ENCODE measurements around the gene PBX4. TPM values are rescaled to one million over a fixed set of nuclear protein-coding genes. Genes with fewer than 3 reads are reported as not detected.

Gene PBX4
- total and polyA plus RNA-seq, 2 donors (not counting 3 experiments of a cell fraction or from before 2014, with no cell fraction given) = not detected

- Histone ChIP-seq H3K36me3 (ENCODE audit: control insufficient read depth in 2 of 2, extremely low read depth in 1 of 2, insufficient read depth in 2 of 2, low read length in 2 of 2) (peaks cover 3 to 18% of the 10 kb centered on the region in 2 experiments), H3K79me2 (ENCODE audit: control insufficient read depth, insufficient read depth, low read length) (no peaks in the 10 kb centered on the region), H2AFZ (ENCODE audit: low read depth, low read length) (no peak overlapping the region), H3K4me1 (ENCODE audit: control insufficient read depth, extremely low read depth, insufficient read depth, low read length) (no peaks in the 10 kb centered on the region), H3K27me3 (ENCODE audit: control insufficient read depth in 2 of 2, insufficient read depth in 2 of 2, low read length in 2 of 2) (peaks cover 0 to 6% of the 10 kb centered on the region in 2 experiments), H3K4me3 (replicated peaks in 1 of 3; ENCODE audit: insufficient read depth in 1 of 3, low read depth in 1 of 3, low read length in 3 of 3) (no peak overlapping the region), H3K9me3 (replicated peaks; ENCODE audit: control insufficient read depth, insufficient read depth, low read length) (no peaks in the 10 kb centered on the region), H3K4me2 (ENCODE audit: insufficient read depth, low read length) (no peak overlapping the region), H4K20me1 (replicated peaks; ENCODE audit: control insufficient read depth, extremely low read depth, insufficient read depth, low read length) (no peaks in the 10 kb centered on the region), H3K27ac (ENCODE audit: insufficient read depth, low read depth, low read length) (no peak overlapping the region), H3K9ac (replicated peaks; ENCODE audit: extremely low read depth, insufficient read depth, low read length) (no peak overlapping the region), H3K9me1 (replicated peaks; ENCODE audit: control insufficient read depth, extremely low read depth, insufficient read depth, low read length) (no peaks in the 10 kb centered on the region)
- TF ChIP-seq CTCF (IDR thresholded peaks at IDR 0.05; ENCODE audit: extremely low read depth in 1 of 2, insufficient read depth in 1 of 2, low read depth in 1 of 2, low read length in 2 of 2) (no peak), JUN (IDR thresholded peaks at IDR 0.05; ENCODE audit: borderline replicate concordance, insufficient read depth, insufficient read length, low read depth) (no peak), POLR2AphosphoS5 (IDR thresholded peaks at IDR 0.05; ENCODE audit: insufficient read depth, low read depth, low read length) (no peak), EZH2 (IDR thresholded peaks at IDR 0.05; ENCODE audit: borderline replicate concordance, low read depth, low read length, severe bottlenecking) (no peak), FOS (IDR thresholded peaks at IDR 0.05; ENCODE audit: borderline replicate concordance, insufficient read depth, low read length) (no peak), MYC (IDR thresholded peaks at IDR 0.05; ENCODE audit: low read depth, low read length) (no peak), MAX (IDR thresholded peaks at IDR 0.05; ENCODE audit: insufficient read depth, insufficient read length) (no peak), GATA2 (IDR thresholded peaks at IDR 0.05; ENCODE audit: insufficient read depth, insufficient read length, low read depth, low read length) (no peak), POLR2A (IDR thresholded peaks at IDR 0.05; ENCODE audit: low read depth, low read length) (no peak)
- FAIRE-seq (no peak), DNase-seq (ENCODE audit: low read depth, low spot score) (no peak)
- no TSS peak for BruUV-seq (replicated peaks)
- intact Hi-C loops (cut with micrococcal nuclease) = no loop called here
- ChIA-PET POLR2A (no interaction called here), CTCF (interaction anchor here (1.1 kb wide), 1 partner anchor 79 kb away, joined by 3 read pairs; no protein-coding TSS in a partner anchor)
- dilution Hi-C loops (cut with MboI; ENCODE audit: extremely low pct_ligation_motif_present, low sequenced_read_pairs) = no loop called here
These were observed 12.9 kb upstream of the PBX4 start for GRCh38 chr19:19631346-19631745.
